ENCODE data around the gene ZBTB24. TPM values are rescaled to one million over a fixed set of nuclear protein-coding genes. Genes with fewer than 3 reads are reported as not detected.
A peak's percentile ranks its signal among the peaks of the same experiment; 100 is the strongest.

The ZBTB24 gene
- total RNA-seq, 2 experiments from 2014 or later: 15.3 to 17.0 TPM

DNA sequence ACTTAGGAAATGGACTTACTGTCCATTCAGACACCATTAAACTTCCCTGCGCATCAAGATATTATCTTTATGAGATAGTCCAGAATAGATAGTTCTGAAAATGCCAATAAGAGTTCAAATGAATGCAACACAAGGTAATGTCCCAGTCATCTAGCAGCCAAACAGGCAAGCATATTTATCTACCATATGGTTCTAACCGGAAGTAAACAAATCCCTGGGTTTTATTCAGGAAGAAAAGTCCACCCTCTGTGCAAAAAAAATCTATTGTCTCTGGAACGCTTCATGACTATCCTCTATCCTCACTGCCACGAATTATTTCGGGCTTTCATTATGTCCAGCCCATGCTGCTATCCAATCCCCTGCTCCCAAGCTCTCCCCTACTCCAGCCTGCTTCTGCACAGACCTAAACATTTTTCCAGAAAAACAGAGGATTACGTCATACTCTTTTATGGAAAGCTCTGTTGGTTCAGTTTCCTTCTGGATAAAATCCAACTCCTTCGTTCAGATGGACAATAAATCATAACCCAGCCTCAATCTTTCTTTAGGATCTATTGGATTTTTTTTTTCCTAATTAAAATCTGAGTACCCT lies 54.0 kb downstream of the ZBTB24 start:
- H3K27ac ChIP-seq (ENCODE audit: low read depth, low read length, poor library complexity, severe bottlenecking): no peak overlapping the region
- DNase-seq (ENCODE audit: low spot score): no peak
- H3K9me3 ChIP-seq (ENCODE audit: low read length): no peaks in the 10 kb centered on the region
- H3K4me1 ChIP-seq (ENCODE audit: insufficient read depth, low read length, poor library complexity, severe bottlenecking): peaks cover 13% of the 10 kb centered on the region
- ChIA-PET POLR2A (no interaction called here), CTCF (ENCODE audit: unreplicated experiment) (no interaction called here)
- H3K9me2 ChIP-seq (ENCODE audit: insufficient read depth, low read length): no peaks in the 10 kb centered on the region
- no TSS peak for BruUV-seq (replicated peaks)
- no peaks in the 10 kb centered on the region for H3K79me2 ChIP-seq (ENCODE audit: insufficient read depth, low read depth, low read length)
- no peaks in the 10 kb centered on the region for H3K36me3 ChIP-seq (ENCODE audit: insufficient read depth, low read length)
- no peak overlapping the region for H3K4me3 ChIP-seq (ENCODE audit: low read depth, low read length, poor library complexity, severe bottlenecking)
- H4K20me1 ChIP-seq (ENCODE audit: insufficient read depth, low read length): no peaks in the 10 kb centered on the region
- no peak overlapping the region for H2AFZ ChIP-seq (ENCODE audit: low read length)
- intact Hi-C loops (cut with micrococcal nuclease; ENCODE audit: unreplicated experiment): no loop called here
- no peak overlapping the region for H3K4me2 ChIP-seq (ENCODE audit: low read length)
- TF ChIP-seq EZH2phosphoT487 (IDR thresholded peaks at IDR 0.05; ENCODE audit: borderline replicate concordance, low read depth, low read length): no peak
- TF ChIP-seq, protein P1, sequence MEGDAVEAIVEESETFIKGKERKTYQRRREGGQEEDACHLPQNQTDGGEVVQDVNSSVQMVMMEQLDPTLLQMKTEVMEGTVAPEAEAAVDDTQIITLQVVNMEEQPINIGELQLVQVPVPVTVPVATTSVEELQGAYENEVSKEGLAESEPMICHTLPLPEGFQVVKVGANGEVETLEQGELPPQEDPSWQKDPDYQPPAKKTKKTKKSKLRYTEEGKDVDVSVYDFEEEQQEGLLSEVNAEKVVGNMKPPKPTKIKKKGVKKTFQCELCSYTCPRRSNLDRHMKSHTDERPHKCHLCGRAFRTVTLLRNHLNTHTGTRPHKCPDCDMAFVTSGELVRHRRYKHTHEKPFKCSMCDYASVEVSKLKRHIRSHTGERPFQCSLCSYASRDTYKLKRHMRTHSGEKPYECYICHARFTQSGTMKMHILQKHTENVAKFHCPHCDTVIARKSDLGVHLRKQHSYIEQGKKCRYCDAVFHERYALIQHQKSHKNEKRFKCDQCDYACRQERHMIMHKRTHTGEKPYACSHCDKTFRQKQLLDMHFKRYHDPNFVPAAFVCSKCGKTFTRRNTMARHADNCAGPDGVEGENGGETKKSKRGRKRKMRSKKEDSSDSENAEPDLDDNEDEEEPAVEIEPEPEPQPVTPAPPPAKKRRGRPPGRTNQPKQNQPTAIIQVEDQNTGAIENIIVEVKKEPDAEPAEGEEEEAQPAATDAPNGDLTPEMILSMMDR (conservative IDR thresholded peaks at IDR 0.05; ENCODE audit: low read length): no peak

DNA sequence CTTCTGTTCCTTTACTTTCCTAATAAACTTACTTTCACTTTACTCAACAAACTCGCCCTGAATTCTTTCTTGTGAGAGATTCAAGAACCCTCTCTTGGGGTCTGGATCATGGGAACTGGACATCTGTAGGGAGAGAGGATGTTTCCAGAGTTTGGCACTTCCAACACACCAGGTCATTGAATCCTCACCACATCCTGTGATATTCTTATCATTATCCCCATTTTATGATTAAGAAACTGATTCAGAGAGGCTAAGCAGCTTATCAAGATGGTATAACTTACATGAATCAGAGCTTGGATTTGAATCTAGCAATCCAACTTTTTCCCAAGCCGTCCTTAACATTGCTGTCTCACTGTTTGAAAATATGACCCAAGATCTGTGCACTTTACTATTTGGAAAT lies 58.1 kb downstream of the ZBTB24 start:
- POLR2A ChIA-PET: interaction anchor here (0.6 to 1.1 kb wide), 4 partner anchors 29 to 114 kb away, joined by 3 to 5 read pairs (median 3); no protein-coding TSS in a partner anchor
- H3K4me3 ChIP-seq (ENCODE audit: low read depth, low read length, poor library complexity, severe bottlenecking): peak overlapping the region; percentile 24
- H3K4me1 ChIP-seq (ENCODE audit: insufficient read depth, low read length, poor library complexity, severe bottlenecking): peaks cover 19% of the 10 kb centered on the region
- H3K36me3 ChIP-seq (ENCODE audit: insufficient read depth, low read length): no peaks in the 10 kb centered on the region
- TF ChIP-seq, protein P1 (conservative IDR thresholded peaks at IDR 0.05; ENCODE audit: low read length): no peak
- no peak for TF ChIP-seq EZH2phosphoT487 (IDR thresholded peaks at IDR 0.05; ENCODE audit: borderline replicate concordance, low read depth, low read length)
- no peaks in the 10 kb centered on the region for H3K9me2 ChIP-seq (ENCODE audit: insufficient read depth, low read length)
- CTCF ChIA-PET (ENCODE audit: unreplicated experiment): no interaction called here
- peak overlapping the region; percentile 98 for H2AFZ ChIP-seq (ENCODE audit: low read length)
- no peak for DNase-seq (ENCODE audit: low spot score)
- H4K20me1 ChIP-seq (ENCODE audit: insufficient read depth, low read length): no peaks in the 10 kb centered on the region
- no TSS peak for BruUV-seq (replicated peaks)
- intact Hi-C loops (cut with micrococcal nuclease; ENCODE audit: unreplicated experiment): no loop called here
- H3K4me2 ChIP-seq (ENCODE audit: low read length): peak overlapping the region; percentile 55
- H3K9me3 ChIP-seq (ENCODE audit: low read length): no peaks in the 10 kb centered on the region
- no peak overlapping the region for H3K27ac ChIP-seq (ENCODE audit: low read depth, low read length, poor library complexity, severe bottlenecking)
- no peaks in the 10 kb centered on the region for H3K79me2 ChIP-seq (ENCODE audit: insufficient read depth, low read depth, low read length)

- Histone ChIP-seq H3K36me3 (ENCODE audit: insufficient read depth, low read length) (no peaks in the 10 kb centered on the region), H2AFZ (ENCODE audit: low read length) (no peak overlapping the region), H4K20me1 (ENCODE audit: insufficient read depth, low read length) (no peaks in the 10 kb centered on the region), H3K4me3 (ENCODE audit: low read depth, low read length, poor library complexity, severe bottlenecking) (no peak overlapping the region), H3K27ac (ENCODE audit: low read depth, low read length, poor library complexity, severe bottlenecking) (no peak overlapping the region), H3K4me2 (ENCODE audit: low read length) (no peak overlapping the region), H3K9me3 (ENCODE audit: low read length) (no peaks in the 10 kb centered on the region), H3K4me1 (ENCODE audit: insufficient read depth, low read length, poor library complexity, severe bottlenecking) (peaks cover 19% of the 10 kb centered on the region), H3K9me2 (ENCODE audit: insufficient read depth, low read length) (no peaks in the 10 kb centered on the region), H3K79me2 (ENCODE audit: insufficient read depth, low read depth, low read length) (no peaks in the 10 kb centered on the region)
- BruUV-seq (replicated peaks): no TSS peak
- ChIA-PET CTCF (ENCODE audit: unreplicated experiment) (no interaction called here), POLR2A (interaction anchor here (1.3 kb wide), 1 partner anchor 38 kb away, joined by 3 read pairs; the partner anchor contains the start of gene CD164)
- no peak for DNase-seq (ENCODE audit: low spot score)
- TF ChIP-seq EZH2phosphoT487 (IDR thresholded peaks at IDR 0.05; ENCODE audit: borderline replicate concordance, low read depth, low read length): no peak
- intact Hi-C loops (cut with micrococcal nuclease; ENCODE audit: unreplicated experiment): no loop called here
Observed at GRCh38 chr6:109421184-109421583, 61.8 kb downstream of the ZBTB24 start.
